B cell (primary cell): ENCODE data around the gene C20orf144. TPM values are rescaled to one million over a fixed set of nuclear protein-coding genes. Genes with fewer than 3 reads are reported as not detected.

Experiments used
- ATAC-seq: fragments of 200-7000 bp; cut with Tn5 transposase; one replicate; pipeline ENCODE4 v1.10.0; 2021; ENCODE audit warnings: low read depth, mild to moderate bottlenecking, moderate number of reproducible peaks, moderate library complexity
- CTCF ChIA-PET: fragments of 350-600 bp; sonication (Branson Sonifier 250); formaldehyde crosslinking; loops from one replicate; lab custom pipeline; 2021; ENCODE audit warnings: antibody characterized with exemption, inconsistent platforms; lab: Charles Lee
- POLR2A ChIA-PET: fragments of 350-600 bp; sonication (Branson Sonifier 250); formaldehyde crosslinking; loops from one replicate; lab custom pipeline; 2021; ENCODE audit warnings: antibody characterized with exemption; lab: Charles Lee
- DNase-seq: peaks from one replicate; pipeline ENCODE4 v3.0.0; 2013
- H2AFZ ChIP-seq: 2 replicates; pipeline ENCODE4 v1.6.1; 2012; ENCODE audit warnings: mild to moderate bottlenecking, low read depth, low read length; ENCODE audit not compliant: insufficient read depth, poor library complexity, severe bottlenecking
- H3K27ac ChIP-seq, 2 donors: 1 replicate in 1 of 2; 2 replicates in 1 of 2; pipeline ENCODE4 v1.5.1; 2012 to 2013; ENCODE audit warnings: low read length in 2 of 2, mild to moderate bottlenecking in 2 of 2, moderate library complexity in 1 of 2
- H3K27me3 ChIP-seq, 4 experiments: fragments of 200-600 bp in 1 of 4; sonication (generic) in 1 of 4; replicated peaks in 1 of 4; 1 replicate in 2 of 4; 2 replicates in 2 of 4; pipeline versions ENCODE4 v1.6.1 to v1.7.0; 2013 to 2016; ENCODE audit warnings: low read length in 3 of 4, mild to moderate bottlenecking in 2 of 4, mixed read lengths in 1 of 4, moderate library complexity in 1 of 4; ENCODE audit not compliant: insufficient read depth in 4 of 4, control insufficient read depth in 3 of 4; ENCODE audit errors: control extremely low read depth in 1 of 4
- H3K36me3 ChIP-seq, 2 experiments: replicated peaks in 1 of 2; 1 replicate in 1 of 2; 2 replicates in 1 of 2; pipeline versions ENCODE4 v1.6.1 to v1.7.1; 2013; ENCODE audit warnings: low read length in 1 of 2; ENCODE audit not compliant: insufficient read depth in 2 of 2, control insufficient read depth in 1 of 2; ENCODE audit errors: control extremely low read depth in 1 of 2, extremely low read depth in 1 of 2
- H3K4me1 ChIP-seq, 2 donors: fragments of 200-600 bp in 1 of 2; sonication (generic) in 1 of 2; 1 replicate in 1 of 2; 2 replicates in 1 of 2; pipeline versions ENCODE4 v1.5.1 to v1.6.1; 2013 to 2017; ENCODE audit warnings: low read length in 2 of 2; ENCODE audit not compliant: control insufficient read depth in 2 of 2, insufficient read depth in 2 of 2
- H3K4me2 ChIP-seq: replicated peaks from 2 replicates; pipeline ENCODE3; 2012; ENCODE audit warnings: mild to moderate bottlenecking, low read depth, low read length; ENCODE audit not compliant: poor library complexity, severe bottlenecking
- H3K4me3 ChIP-seq, 5 experiments: fragments of 200-600 bp in 1 of 5; sonication (generic) in 1 of 5; 1 replicate in 3 of 5; 2 replicates in 2 of 5; pipeline versions ENCODE4 v1.5.1 to v1.7.0; 2011 to 2016; ENCODE audit warnings: low read length in 4 of 5, mild to moderate bottlenecking in 4 of 5, low read depth in 2 of 5, control low read depth in 1 of 5, moderate library complexity in 1 of 5; ENCODE audit not compliant: insufficient read depth in 1 of 5; ENCODE audit errors: control extremely low read depth in 1 of 5, extremely low read depth in 1 of 5
- H3K79me2 ChIP-seq: fragments of 200-600 bp; sonication (generic); one replicate; pipeline ENCODE4 v1.6.0; 2016; ENCODE audit warnings: low read length; ENCODE audit not compliant: control insufficient read depth, insufficient read depth
- H3K9ac ChIP-seq: fragments of 200-600 bp; sonication (generic); 2 replicates; pipeline ENCODE4 v1.6.1; 2017; ENCODE audit warnings: mild to moderate bottlenecking, low read length, moderate library complexity
- H3K9me3 ChIP-seq, 3 donors: one replicate each; pipeline versions ENCODE4 v1.6.1 to v1.7.1; 2013; ENCODE audit warnings: low read length in 2 of 3; ENCODE audit not compliant: control insufficient read depth in 2 of 3, insufficient read depth in 1 of 3; ENCODE audit errors: control extremely low read depth in 1 of 3
- H4K20me1 ChIP-seq: 2 replicates; pipeline ENCODE4 v1.6.0; 2012; ENCODE audit warnings: mild to moderate bottlenecking, low read length; ENCODE audit not compliant: insufficient read depth, control insufficient read depth, poor library complexity, severe bottlenecking
- H3K27ac Mint-ChIP-seq: one replicate; pipeline ENCODE4 v1.8.0; 2021; ENCODE audit warnings: mixed read lengths
- H3K27me3 Mint-ChIP-seq: one replicate; pipeline ENCODE4 v1.8.0; 2021; ENCODE audit warnings: mixed read lengths
- H3K4me1 Mint-ChIP-seq: one replicate; pipeline ENCODE4 v1.8.0; 2021; ENCODE audit warnings: mixed read lengths
- H3K4me3 Mint-ChIP-seq: one replicate; pipeline ENCODE4 v1.8.0; 2021; ENCODE audit warnings: mixed read lengths
- H3K9me3 Mint-ChIP-seq: one replicate; pipeline ENCODE4 v1.8.0; 2022; ENCODE audit warnings: mixed read lengths; ENCODE audit not compliant: insufficient read depth
- EZH2 ChIP-seq: IDR thresholded peaks from 2 replicates; pipeline ENCODE4 v1.6.1; 2012; ENCODE audit warnings: borderline replicate concordance, low read depth, mild to moderate bottlenecking, moderate library complexity, low read length; ENCODE audit not compliant: insufficient read depth, poor library complexity, severe bottlenecking
- whole genome bisulfite sequencing: methylation state at CpG from one replicate; pipeline ENCODE4 v1.1.5; 2013; ENCODE audit warnings: missing lambda C conversion rate; ENCODE audit not compliant: insufficient coverage; 5-methylcytosine and 5-hydroxymethylcytosine counted together
- intact Hi-C: fragments of 100-400 bp; cut with micrococcal nuclease; formaldehyde crosslinking; loops from one replicate; pipeline ENCODE4 v1.10.0; 2022
- polyA plus RNA-seq: library from polyadenylated mRNA; depleted of rRNA; stranded (reverse); fragments of >200 nt; gene quantifications from 2 replicates; pipeline ENCODE4 v1.2.3, GENCODE V29; 2012
- total RNA-seq, 2 donors: library from RNA; stranded (reverse); fragments of 120-200 nt in 1 of 2; gene quantifications; 1 replicate in 1 of 2; 2 replicates in 1 of 2; pipeline versions ENCODE4 v1.2.3 to v1.2.4, GENCODE V29; 2013 to 2022
- TF ChIP-seq, protein P1 (sequence below): fragments of 200-600 bp; IDR thresholded peaks from one replicate; pipeline ENCODE4 v1.8.0; 2022; ENCODE audit warnings: antibody characterized with exemption, mild to moderate bottlenecking

Gene C20orf144
- total and polyA plus RNA-seq, 2 donors (not counting 1 experiment from before 2014, with no cell fraction given) = 0.27 to 0.44 TPM

GRCh38 chr20:33670715-33671499, 8.8 kb downstream of the C20orf144 start:
- H3K27ac Mint-ChIP-seq = no peak overlapping the region
- CTCF ChIA-PET = interaction anchor here (0.8 to 6.1 kb wide), 6 partner anchors 8 to 213 kb away, joined by 3 to 61 read pairs (median 4); no protein-coding TSS in a partner anchor

More at GRCh38 chr20:33670715-33671499, 8.8 kb downstream of the C20orf144 start:
- Mint-ChIP-seq H3K4me1 (peaks cover 35% of the 10 kb centered on the region), H3K9me3 (no peaks in the 10 kb centered on the region), H3K4me3 (peak overlapping the region; percentile 49), H3K27me3 (no peaks in the 10 kb centered on the region)
- H3K9ac ChIP-seq = no peak overlapping the region
- no peaks in the 10 kb centered on the region for H3K27me3 ChIP-seq
- H3K4me1 ChIP-seq = peaks cover 20 to 41% of the 10 kb centered on the region in 2 donors
- TF ChIP-seq, protein P1, sequence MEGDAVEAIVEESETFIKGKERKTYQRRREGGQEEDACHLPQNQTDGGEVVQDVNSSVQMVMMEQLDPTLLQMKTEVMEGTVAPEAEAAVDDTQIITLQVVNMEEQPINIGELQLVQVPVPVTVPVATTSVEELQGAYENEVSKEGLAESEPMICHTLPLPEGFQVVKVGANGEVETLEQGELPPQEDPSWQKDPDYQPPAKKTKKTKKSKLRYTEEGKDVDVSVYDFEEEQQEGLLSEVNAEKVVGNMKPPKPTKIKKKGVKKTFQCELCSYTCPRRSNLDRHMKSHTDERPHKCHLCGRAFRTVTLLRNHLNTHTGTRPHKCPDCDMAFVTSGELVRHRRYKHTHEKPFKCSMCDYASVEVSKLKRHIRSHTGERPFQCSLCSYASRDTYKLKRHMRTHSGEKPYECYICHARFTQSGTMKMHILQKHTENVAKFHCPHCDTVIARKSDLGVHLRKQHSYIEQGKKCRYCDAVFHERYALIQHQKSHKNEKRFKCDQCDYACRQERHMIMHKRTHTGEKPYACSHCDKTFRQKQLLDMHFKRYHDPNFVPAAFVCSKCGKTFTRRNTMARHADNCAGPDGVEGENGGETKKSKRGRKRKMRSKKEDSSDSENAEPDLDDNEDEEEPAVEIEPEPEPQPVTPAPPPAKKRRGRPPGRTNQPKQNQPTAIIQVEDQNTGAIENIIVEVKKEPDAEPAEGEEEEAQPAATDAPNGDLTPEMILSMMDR = no peak
- TF ChIP-seq EZH2 = no peak
- peaks cover 3% of the 10 kb centered on the region for H3K79me2 ChIP-seq
- no peaks in the 10 kb centered on the region for H3K36me3 ChIP-seq
- POLR2A ChIA-PET = no interaction called here
- no peak overlapping the region for H2AFZ ChIP-seq
- WGBS = 98% methylated on average over 4 of the region's 6 CpGs
- no peak for ATAC-seq
- intact Hi-C loops = no loop called here
- H3K4me2 ChIP-seq = no peak overlapping the region
- H3K27ac ChIP-seq = no peak overlapping the region
- no peaks in the 10 kb centered on the region for H3K9me3 ChIP-seq
- no peak for DNase-seq
- H4K20me1 ChIP-seq = no peaks in the 10 kb centered on the region
- no peak overlapping the region for H3K4me3 ChIP-seq
